ENCODE results near the gene AIRE.

DNA sequence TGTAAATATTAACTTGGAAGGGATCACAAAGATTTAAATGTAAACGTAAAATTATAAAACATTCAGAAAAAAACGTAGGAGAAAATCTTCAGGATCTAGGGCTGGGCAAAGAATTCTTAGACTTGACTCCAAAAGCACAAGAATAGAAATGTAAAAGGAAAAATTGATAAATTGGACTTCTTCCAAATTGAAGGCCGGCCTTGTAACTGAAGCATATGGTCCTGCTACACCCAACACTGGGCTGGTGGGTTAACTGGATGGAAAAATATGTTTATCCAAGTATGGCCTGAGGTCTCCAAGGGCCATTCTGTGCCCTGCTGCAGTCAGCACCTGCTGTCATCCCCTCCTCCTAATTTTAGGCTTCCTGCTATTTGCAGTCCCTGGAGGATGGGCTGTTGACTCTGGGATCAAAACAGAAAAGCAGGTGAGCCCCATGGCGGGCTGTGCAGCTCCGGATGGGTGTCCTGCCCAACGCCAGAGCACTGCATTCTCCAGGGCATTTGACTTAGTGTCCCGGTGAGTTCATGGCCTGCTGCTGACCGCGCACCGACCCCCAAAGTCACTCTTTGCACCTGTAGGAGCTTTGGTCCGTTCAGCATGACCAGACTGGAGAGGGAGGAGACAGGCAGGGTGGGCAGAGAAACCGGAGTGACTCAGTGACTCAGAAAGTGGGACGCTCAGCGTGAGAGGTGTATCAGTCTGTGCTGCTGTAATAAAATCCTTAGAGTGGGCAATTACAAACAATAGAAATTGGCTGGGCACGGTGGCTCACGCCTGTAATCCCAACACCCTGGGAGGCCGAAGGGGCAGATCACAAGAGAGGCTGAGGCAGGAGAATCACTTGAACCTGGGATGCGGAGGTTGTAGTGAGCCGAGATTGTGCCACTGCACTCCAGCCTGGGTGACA is 6.1 kb upstream of the AIRE start:
- TF ChIP-seq, protein P1, sequence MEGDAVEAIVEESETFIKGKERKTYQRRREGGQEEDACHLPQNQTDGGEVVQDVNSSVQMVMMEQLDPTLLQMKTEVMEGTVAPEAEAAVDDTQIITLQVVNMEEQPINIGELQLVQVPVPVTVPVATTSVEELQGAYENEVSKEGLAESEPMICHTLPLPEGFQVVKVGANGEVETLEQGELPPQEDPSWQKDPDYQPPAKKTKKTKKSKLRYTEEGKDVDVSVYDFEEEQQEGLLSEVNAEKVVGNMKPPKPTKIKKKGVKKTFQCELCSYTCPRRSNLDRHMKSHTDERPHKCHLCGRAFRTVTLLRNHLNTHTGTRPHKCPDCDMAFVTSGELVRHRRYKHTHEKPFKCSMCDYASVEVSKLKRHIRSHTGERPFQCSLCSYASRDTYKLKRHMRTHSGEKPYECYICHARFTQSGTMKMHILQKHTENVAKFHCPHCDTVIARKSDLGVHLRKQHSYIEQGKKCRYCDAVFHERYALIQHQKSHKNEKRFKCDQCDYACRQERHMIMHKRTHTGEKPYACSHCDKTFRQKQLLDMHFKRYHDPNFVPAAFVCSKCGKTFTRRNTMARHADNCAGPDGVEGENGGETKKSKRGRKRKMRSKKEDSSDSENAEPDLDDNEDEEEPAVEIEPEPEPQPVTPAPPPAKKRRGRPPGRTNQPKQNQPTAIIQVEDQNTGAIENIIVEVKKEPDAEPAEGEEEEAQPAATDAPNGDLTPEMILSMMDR (IDR thresholded peaks at IDR 0.05) = no peak
- TF ChIP-seq POLR2A (IDR thresholded peaks at IDR 0.05) = no peak

Data from uterus (tissue), 2 donors.